ENCODE measurements around the gene OSER1. TPM values are rescaled to one million over a fixed set of nuclear protein-coding genes. Genes with fewer than 3 reads are reported as not detected.

The OSER1 gene
- total and polyA plus RNA-seq, 2 of the 8 experiments (the other 6 are each of a cell fraction or from before 2014, with no cell fraction given) = 24.5 to 31.8 TPM

GRCh38 chr20:44154521-44155001 is 56.0 kb downstream of the OSER1 start:
- H2BK5ac ChIP-seq (ENCODE audit: low read depth, low read length) = no peak overlapping the region
- H3K79me1 ChIP-seq (ENCODE audit: low read depth, low read length) = no peaks in the 10 kb centered on the region
- POLR2A ChIA-PET (ENCODE audit: partially characterized antibody) = interaction anchor here (1.4 to 1.8 kb wide), 2 partner anchors 11 to 18 kb away, joined by 4 to 5 read pairs; no protein-coding TSS in a partner anchor
- H2BK15ac ChIP-seq (ENCODE audit: low read length) = no peak overlapping the region
- H3K27ac ChIP-seq (ENCODE audit: low read depth, low read length) = no peak overlapping the region
- no peak overlapping the region for H3K4me2 ChIP-seq (ENCODE audit: insufficient read depth in 1 of 2, low read depth in 2 of 2, low read length in 2 of 2)
- DNase-seq (ENCODE audit: low read depth in 1 of 2, low spot score in 2 of 2) (no peak), FAIRE-seq (no peak)
- H2BK12ac ChIP-seq (ENCODE audit: low read depth, low read length) = no peak overlapping the region
- no peak overlapping the region for H2BK120ac ChIP-seq (replicated peaks; ENCODE audit: low read depth, low read length)
- CTCF ChIA-PET (ENCODE audit: partially characterized antibody) = interaction anchor here (0.8 to 4.7 kb wide), 11 partner anchors 10 to 46 kb away, joined by 3 to 21 read pairs (median 4); partner anchors contain the start of gene JPH2
- no peak overlapping the region for H3K14ac ChIP-seq (ENCODE audit: insufficient read length)
- H3K23me2 ChIP-seq (ENCODE audit: low read depth, low read length) = peaks cover 12% of the 10 kb centered on the region; the same call in 1 of the 2 replicates
- no peak overlapping the region for H2AK5ac ChIP-seq (ENCODE audit: low read depth, low read length)
- H3K56ac ChIP-seq (replicated peaks; ENCODE audit: insufficient read length, low read depth, low read length) = no peak overlapping the region
- H4K5ac ChIP-seq (ENCODE audit: insufficient read length, low read depth, low read length) = no peak overlapping the region
- H3K4me1 ChIP-seq (replicated peaks in 1 of 4; ENCODE audit: control insufficient read depth in 3 of 4, insufficient read depth in 4 of 4, low read length in 3 of 4) = no peaks in the 10 kb centered on the region; a peak in 1 of 7 replicates
- no peak overlapping the region for H3K9ac ChIP-seq (replicated peaks in 1 of 4; ENCODE audit: extremely low read depth in 1 of 4, low read depth in 3 of 4, low read length in 3 of 4)
- H3K18ac ChIP-seq (ENCODE audit: extremely low read depth, low read length) = no peak overlapping the region
- H2BK20ac ChIP-seq (ENCODE audit: low read length) = no peak overlapping the region
- no peak overlapping the region for H3K4me3 ChIP-seq (ENCODE audit: extremely low read depth in 1 of 4, insufficient read depth in 2 of 4, low read depth in 3 of 4, low read length in 4 of 4)
- H3K79me2 ChIP-seq (ENCODE audit: control insufficient read depth in 1 of 2, insufficient read depth in 2 of 2, low read length in 2 of 2) = no peaks in the 10 kb centered on the region
- no peak overlapping the region for H3K23ac ChIP-seq (ENCODE audit: insufficient read length)
- 86% methylated on average over 7 of the region's 7 CpGs; no CpG with 5 or more reads in 1 of the 2 experiments for WGBS, 2 experiments (ENCODE audit: extremely low coverage in 1 of 2, insufficient coverage in 1 of 2, insufficient read length in 1 of 2, insufficient replicate concordance in 2 of 2, low coverage in 1 of 2, low lambda C conversion rate in 2 of 2, missing lambda C conversion rate in 1 of 2)
- H3K9me3 ChIP-seq (ENCODE audit: insufficient read depth in 2 of 2, low read depth in 1 of 2, low read length in 1 of 2) = no peaks in the 10 kb centered on the region
- no peak overlapping the region for H4K8ac ChIP-seq (ENCODE audit: extremely low read depth, insufficient read depth, low read length)
- H2AFZ ChIP-seq (ENCODE audit: low read length) = no peak overlapping the region
- no peak overlapping the region for H4K91ac ChIP-seq (replicated peaks; ENCODE audit: insufficient read length, low read length)
- no peaks in the 10 kb centered on the region for H3K27me3 ChIP-seq (replicated peaks in 1 of 4; ENCODE audit: control insufficient read depth in 3 of 4, extremely low read depth in 1 of 4, insufficient read depth in 3 of 4, low read length in 3 of 4)
- H3K36me3 ChIP-seq (ENCODE audit: control insufficient read depth in 2 of 4, insufficient read depth in 4 of 4, low read length in 3 of 4) = no peaks in the 10 kb centered on the region
- no peak overlapping the region for H3K4ac ChIP-seq (replicated peaks; ENCODE audit: insufficient read length, low read depth, low read length)
- H4K20me1 ChIP-seq (replicated peaks in 1 of 2; ENCODE audit: control insufficient read depth in 1 of 2, insufficient read depth in 2 of 2, low read length in 2 of 2) = no peaks in the 10 kb centered on the region
- TF ChIP-seq NRF1 (IDR thresholded peaks at IDR 0.05; ENCODE audit: low read depth, low read length) (no peak), KDM5A (IDR thresholded peaks at IDR 0.05; ENCODE audit: low read length) (no peak), NANOG (IDR thresholded peaks at IDR 0.05; ENCODE audit: insufficient read depth, low read depth, low read length, poor library complexity, severe bottlenecking) (no peak), BACH1 (IDR thresholded peaks at IDR 0.05; ENCODE audit: low read length) (no peak), CTBP2 (IDR thresholded peaks at IDR 0.05; ENCODE audit: borderline replicate concordance, insufficient read depth, insufficient read length, low read length) (no peak), TAF7 (optimal IDR thresholded peaks at IDR 0.05; ENCODE audit: borderline replicate concordance, low read depth, low read length) (no peak), RFX5 (IDR thresholded peaks at IDR 0.05; ENCODE audit: borderline replicate concordance, low read depth, low read length) (no peak), RNF2 (IDR thresholded peaks at IDR 0.05; ENCODE audit: borderline replicate concordance, low read depth, low read length, missing control alignments, poor library complexity, severe bottlenecking) (no peak), EP300 (IDR thresholded peaks at IDR 0.05; ENCODE audit: borderline replicate concordance in 1 of 2, low read depth in 2 of 2, low read length in 2 of 2) (no peak), POLR2A (IDR thresholded peaks at IDR 0.05; ENCODE audit: control extremely low read depth in 1 of 2, low read depth in 2 of 2, low read length in 2 of 2) (no peak), SIX5 (IDR thresholded peaks at IDR 0.05; ENCODE audit: low read depth, low read length) (no peak), SP4 (IDR thresholded peaks at IDR 0.05; ENCODE audit: low read length) (no peak), EGR1 (IDR thresholded peaks at IDR 0.05; ENCODE audit: borderline replicate concordance, low read depth, low read length) (no peak), POU5F1 (IDR thresholded peaks at IDR 0.05; ENCODE audit: low read depth, low read length) (no peak)
